Inflammatory macrophage treated with lipopolysaccharide for 4 hours (primary cell): ENCODE data around the gene SELPLG.
"Not testable (repeated sequence)": the region's sequence is repeated elsewhere in the genome, so short reads cannot be mapped to it uniquely, and the experiment has no call there.

Source experiments
- DNase-seq: peaks from one replicate; pipeline ENCODE4 v3.0.0-alpha.2; 2020

SELPLG gene

DNA sequence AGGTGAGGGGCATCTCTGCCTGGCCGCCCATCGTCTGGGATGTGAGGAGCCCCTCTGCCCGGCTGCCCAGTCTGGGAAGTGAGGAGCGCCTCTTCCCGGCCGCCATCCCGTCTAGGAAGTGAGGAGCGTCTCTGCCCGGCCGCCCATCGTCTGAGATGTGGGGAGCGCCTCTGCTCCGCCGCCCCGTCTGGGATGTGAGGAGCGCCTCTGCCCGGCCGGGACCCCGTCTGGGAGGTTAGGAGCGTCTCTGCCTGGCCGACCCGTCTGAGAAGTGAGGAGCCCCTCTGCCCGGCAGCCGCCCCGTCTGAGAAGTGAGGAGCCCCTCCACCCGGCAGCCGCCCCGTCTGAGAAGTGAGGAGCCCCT, 22.1 kb upstream of the SELPLG start:
- not testable (repeated sequence) for DNase-seq

DNA sequence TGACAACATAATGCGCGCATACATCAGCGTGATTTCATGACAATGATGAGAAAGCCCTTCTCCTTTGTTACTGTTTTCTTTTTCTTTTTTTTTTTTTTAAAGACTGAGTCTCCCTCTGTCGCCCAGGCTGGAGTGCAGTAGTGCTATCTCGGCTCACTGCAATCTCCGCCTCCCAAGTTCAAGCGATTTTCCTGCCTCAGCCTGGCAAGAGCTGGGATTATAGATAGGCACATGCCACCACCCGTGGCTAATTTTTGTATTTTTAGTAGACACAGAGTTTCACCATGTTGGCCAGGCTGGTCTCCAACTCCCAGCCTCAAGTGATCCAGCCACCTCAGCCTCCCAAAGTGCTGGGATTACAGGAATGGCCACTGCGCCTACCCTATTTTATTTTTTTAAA, 20.9 kb upstream of the SELPLG start:
- DNase-seq = not testable (repeated sequence)

DNA sequence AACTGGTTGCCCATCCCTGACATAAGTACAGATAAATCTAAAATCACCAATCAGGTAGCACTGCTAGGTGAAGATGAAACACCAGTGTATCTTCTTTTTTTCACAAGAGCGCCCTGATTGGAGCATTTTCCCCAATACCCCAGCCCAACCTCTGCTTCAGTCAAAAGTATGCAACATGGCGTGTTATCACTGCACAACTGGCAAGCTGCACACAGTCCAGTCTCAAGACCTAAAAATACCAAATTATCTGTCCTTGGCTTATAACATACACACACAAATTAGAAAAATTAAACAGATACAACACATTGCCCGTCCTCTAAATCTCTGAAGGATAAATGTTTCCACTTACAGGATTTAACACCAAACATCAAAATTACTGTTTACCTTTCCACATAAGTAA, 20.2 kb upstream of the SELPLG start:
- no peak for DNase-seq

DNA sequence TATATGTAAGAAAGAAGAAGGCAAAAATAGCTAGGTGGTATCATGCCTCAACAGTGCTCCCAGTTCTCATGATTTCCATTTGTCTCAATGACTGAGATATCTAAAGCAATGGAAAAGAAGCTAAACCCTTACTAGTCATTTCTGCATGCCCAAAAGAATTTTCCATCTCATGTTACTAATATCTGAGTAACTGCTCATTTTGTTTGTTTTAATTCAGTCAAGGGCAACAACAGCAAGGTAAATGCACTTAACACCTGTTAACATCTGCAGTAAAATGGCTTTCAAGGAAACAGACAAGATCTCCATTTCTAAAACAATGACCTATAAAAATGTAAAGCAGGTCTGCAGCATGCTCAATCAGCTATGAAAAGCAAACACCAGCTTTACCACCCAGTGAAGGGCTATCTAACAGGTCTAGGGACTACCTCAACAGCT, 19.4 kb upstream of the SELPLG start:
- no peak for DNase-seq

DNA sequence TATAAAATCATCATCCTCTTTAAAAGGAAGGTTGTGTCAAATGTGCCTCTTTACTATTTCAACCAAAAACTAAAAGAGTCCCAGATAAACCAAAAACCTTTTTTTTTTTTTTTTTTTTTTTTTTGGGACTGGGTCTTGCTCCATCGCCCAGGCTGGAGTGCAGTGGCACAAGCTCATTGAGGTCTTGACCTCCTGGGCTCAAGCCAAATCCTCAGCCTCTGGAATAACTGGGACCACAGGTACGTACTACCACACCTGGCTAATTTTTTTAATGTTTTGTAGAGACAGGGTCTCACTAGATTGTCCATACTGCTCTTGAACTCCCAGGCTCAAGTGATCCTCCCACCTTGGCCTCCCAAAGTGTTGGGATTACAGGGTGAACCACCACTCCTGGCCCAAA, 16.4 kb upstream of the SELPLG start:
- no peak for DNase-seq

DNA sequence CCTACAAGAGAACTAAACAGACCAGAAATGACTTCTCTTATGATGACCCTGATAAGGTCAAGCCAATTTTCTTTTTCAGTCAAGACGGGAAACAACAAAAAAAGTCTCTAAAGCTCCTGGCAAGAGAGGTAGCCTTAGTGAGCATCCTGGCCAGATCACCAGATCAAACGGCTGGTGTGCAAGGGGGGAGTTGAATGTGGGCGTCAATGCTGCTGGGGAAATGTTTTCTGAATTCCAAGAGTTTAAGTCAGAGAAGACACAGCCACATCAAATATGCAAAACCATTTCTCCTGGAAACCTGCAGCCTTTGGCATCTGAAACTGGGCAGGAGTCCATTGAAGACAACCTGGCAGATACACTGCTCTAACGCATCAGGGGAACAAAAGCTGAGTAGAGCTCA, 16.0 kb upstream of the SELPLG start:
- DNase-seq = no peak

DNA sequence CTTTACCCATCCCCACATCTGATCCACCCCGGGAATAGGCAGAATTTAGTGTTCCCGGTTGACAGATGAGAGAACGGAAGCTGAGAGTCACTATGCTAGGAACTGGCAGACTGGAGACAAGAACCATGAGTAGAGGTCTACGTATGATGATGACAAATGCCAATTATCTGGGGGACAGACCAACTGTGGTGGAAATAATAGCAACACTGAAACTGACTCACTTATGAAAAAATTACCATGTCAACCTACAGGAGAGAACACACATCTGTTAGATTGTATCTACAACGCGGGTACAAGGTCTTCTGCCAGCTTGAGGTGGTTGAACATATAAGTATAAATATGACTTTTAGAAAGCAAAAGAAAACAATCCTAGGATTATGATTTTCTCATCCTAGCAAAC, 15.4 kb upstream of the SELPLG start:
- no peak for DNase-seq

DNA sequence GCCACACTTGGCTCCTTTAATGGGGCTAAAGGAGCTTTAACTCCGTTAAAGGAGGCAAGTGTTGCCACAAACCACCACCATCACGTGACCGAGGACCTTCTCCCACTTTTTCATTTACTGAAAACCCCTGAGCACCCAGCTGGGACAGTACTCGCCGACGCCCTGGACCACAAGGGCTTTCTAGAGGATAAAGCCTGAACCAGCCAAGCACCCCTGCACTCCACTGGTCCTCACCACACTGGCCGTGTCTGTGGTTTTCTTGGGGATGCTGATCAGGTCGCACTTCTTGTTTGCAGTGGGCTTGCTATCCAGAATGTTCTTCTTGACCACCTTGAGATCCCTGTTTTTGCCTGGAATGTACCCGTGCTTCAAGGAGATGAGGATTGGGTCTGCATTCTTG, 14.7 kb upstream of the SELPLG start:
- no peak for DNase-seq

DNA sequence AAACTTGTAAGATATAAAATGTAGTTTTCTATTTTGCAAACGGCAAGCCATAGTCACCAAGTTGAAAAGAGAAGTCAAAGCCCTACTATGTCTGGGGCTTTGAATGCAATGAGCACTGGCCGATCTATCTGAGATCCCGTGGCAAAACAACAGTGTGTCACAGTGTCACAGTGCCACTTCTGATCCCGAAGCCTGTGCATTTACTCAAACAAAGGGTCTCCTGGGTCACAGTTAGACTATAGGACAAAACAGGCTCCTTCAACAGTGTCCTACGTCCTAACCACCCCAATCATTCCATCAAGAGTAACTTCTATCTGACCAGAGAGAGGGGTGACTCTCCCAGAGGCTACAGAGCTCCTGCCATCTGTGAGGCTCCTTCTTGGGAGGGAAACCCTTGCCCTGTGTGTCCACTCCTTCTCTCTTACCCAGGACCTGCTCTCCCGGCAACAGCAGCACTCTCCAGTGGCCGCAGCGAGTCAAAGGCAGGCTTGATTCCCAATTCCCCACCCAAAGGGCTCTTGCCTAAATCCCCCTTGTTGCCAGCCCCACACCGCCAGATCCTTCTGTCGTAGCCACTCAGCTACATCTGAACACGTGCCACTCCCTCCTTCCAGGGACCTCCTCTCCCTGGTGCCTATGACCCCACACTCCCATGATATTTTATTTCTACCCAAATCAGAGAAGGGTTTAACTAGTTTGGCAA, 14.0 kb upstream of the SELPLG start:
- no peak for DNase-seq

DNA sequence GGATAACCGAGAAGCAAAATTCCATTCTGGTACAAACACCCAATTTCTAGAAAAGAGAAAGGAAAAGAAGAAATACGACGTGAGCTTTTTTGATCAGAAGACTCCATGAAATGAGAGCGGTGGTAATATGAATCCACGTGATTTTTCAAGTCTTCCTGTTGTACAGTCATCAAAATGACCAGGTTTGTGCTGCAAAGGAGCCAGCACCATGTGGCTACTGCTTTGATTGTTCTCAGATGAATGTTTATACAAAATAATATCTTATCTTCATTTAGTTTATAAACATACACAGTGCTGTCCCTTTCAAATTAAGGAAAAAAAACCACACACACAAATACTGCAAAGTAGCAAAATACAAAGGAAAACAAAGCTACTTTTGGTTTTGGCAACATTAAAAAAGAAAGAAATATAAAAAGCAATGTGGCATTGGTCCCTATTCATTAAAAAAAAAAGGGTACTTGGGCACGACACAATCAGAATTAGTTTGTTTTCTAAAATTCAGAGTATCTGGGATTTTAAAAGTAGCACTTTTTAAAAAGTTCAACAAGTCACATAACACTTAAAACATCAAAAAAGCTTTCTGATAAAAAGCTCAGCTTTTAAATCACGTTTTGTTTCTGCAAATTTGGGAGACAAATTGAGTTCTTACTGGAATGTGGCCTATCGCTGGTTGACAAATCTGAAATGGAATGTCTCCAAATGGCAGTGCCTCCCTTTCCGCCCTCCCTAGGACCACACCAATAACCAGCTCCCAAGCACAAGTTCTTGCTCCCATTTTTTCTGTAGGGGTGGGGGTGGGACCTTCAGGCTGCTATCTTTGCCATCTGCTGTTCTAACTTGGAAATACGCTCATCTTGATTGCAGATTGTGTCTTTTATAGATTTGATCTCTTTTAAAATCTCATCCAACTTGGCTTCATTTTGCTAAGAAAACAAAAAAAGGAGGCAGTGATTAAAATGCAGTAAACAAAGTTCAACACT, 13.2 kb upstream of the SELPLG start:
- no peak for DNase-seq

DNA sequence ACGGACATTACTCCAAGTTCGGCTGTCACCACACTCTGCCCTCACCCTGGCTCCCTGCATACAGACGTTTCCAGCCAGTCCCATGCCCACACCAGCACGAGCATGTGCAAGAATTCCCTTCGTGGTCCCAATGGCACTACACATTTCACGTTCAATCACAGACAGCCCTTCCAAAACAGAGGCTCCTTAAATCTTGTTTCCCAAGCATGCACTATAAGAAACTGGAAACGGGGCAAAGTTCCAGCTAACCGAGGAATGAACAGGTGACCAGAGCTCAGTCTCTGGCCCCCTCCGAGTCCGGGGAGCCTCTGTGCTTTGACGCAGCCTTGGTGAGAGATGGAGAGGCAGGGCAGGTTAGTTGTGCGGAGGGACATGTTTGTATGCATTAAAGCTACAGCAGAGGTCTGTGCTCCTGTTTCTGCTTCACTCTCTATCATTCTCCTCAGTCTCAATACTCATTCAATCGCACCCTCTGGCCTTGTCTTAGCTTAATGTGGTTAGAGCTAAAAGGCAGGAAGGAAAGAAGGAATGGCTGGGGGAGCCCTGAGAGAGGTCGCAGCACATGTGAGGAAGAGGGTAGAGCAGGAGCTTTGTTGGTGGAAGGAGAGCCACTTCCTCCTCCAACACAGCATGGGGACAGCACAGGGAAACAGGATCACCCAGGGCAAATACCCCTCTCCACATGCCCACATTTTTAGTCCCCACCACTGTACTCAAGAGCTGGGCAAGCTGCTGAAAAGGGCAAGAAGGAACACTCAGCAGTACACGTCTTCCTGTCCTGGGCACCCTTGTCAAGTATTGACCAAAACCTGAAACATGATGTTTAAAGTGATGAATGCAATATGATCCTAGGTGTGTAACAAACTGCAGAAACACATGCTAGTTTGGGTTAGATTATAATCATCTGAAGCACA, 12.2 kb upstream of the SELPLG start:
- no peak for DNase-seq

DNA sequence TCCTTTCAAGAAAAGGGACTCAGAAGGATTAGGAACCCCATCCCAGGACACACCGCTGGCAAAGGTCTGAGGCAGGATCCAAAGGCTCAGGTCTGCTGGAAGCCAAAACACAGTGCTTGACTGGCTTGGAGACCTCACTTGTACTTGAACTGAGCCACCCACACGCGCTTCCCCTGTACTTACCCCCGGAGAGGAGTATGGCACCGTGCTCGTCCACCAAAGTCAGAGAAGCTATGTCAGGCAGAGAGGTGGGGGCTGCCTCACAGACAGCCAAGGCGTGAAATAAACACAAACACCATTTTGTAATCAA, 11.1 kb upstream of the SELPLG start:
- DNase-seq = no peak

DNA sequence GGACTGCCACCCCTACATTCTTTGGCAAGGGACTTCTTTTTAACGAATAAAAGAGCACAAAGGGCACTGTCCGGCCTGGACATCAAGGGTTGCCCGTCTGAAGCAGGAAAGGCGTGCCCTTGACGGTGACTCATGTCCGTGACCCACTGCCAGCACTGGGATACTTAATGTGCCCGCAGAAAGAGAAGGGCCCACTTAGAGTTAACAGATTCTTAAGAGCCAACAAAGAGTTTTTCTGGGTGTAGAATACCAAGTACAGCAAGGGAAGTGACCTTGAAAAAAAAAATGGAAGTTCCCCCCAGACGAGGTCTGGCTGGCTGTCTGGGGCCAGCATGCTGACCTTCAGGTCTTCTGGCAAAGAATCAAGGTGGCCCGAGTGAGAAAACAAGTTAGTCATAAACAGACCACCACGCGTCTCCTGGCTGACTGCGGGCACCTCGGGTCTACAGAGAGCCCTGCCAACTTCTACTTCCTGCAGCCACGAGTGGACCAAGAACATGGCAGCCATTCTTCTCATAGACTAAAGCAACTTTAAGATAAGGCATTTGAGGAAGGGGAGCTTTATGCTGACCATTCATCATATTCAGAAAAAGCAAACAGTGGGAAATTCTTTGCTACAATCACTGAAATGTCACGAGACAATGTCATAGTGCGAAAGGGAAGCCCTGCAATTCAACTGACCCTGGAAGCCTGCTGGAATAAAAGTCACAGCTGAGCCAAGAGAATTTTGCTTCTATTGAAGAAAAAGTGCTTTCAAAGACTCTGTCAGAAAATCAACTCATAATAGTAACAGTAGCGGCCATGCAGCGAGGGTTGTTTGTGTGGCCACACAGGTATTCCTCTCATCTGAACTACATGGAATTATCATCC, 10.5 kb upstream of the SELPLG start:
- no peak for DNase-seq

DNA sequence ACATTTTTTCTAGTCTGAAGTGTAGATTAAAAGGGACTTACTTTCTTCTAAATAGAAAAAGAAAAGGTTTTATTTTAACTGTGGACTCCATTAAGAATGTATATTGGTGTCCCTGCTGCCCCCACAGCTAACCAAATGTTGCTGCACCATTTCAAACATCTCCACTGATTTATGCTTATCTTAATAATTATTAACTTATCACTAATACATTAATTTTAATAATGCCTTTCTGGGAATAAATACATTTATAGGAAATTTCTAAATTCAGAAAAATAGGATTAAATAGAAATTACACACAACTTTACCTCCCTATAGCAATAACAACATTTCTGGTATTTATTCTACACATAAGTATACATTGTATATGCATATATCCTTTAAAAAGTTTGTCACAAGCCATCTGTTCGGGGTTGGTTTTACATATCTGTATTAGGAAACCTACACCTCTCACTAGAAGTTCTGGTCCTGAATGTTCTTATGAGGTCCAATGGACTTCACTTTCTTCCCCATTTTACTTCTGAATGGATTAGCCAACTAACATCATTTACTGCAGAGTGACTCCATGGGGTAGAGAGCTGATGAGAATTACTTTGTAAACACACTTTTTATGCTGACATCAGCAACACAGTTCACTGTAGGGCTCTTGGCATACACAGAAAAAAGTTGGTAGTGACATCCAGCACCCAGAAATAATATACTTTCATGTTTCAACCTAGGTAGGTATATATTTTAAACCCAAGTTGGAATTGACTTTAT, 9.4 kb upstream of the SELPLG start:
- DNase-seq = no peak

DNA sequence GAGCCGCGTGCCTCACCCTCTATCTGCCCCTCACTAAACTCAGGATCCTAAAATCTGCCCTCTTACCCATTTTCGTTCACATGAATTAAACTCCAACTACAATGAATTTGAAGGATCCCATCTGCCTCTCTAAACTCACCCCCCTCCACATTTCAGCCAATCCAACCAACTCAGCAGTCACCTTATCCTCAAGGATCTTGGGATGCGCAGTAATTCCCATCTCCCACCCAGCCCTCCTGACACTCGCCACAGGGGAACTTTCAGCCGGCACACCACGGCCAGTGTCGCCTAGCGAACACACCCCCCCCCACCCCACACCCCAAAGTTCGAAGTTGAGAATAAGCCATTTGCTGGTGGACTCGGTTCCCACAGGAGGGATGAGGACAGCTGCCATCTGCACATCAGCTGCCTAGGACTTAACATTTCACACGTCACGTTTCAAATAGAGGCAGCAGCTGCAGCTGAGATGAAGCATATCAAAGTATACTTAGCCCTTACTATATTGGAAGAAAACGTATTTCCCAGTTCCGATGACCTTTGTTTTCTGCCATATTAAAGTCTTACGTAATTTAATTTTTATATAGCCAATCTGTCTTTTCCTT, 8.7 kb upstream of the SELPLG start:
- DNase-seq = no peak

DNA sequence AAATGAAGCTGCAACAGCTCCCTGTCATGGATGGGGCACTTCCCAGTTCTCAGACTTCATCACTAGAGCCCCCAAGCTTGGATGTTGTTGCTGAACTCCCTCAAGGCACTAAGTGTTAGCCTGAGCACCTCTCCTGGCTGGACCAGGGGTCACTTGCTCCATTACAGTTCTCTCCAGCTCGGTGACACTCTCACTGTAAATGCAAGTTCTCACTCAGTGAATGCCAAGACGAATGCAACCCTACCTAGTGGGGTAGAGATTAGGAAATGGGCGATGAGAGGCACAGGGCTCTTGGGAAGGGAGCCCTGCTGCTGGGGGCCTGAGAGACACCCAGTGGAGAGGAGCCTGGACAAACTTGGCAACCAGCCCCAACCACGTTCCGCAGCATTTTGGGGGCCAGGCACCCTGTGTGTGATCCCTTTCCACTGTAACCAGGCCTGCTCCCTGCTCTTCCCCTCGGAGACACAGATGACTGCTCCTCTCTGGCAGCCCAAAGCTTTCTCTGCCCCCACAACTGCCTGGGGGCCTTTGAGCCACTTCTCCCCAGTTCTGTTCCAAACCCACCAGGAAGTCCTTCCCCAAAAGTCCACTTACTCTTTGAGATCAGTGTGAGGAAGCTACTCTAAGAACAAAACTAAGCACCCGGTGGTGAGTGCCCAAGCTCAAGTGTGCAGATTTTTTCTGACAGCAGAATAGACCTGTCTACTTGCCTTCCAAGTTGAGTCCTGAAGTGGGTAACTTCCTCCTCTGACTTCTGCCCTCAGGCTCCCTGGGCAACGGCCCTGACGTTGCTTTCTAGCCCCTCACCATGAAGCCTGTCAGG, 8.0 kb upstream of the SELPLG start:
- DNase-seq = no peak

DNA sequence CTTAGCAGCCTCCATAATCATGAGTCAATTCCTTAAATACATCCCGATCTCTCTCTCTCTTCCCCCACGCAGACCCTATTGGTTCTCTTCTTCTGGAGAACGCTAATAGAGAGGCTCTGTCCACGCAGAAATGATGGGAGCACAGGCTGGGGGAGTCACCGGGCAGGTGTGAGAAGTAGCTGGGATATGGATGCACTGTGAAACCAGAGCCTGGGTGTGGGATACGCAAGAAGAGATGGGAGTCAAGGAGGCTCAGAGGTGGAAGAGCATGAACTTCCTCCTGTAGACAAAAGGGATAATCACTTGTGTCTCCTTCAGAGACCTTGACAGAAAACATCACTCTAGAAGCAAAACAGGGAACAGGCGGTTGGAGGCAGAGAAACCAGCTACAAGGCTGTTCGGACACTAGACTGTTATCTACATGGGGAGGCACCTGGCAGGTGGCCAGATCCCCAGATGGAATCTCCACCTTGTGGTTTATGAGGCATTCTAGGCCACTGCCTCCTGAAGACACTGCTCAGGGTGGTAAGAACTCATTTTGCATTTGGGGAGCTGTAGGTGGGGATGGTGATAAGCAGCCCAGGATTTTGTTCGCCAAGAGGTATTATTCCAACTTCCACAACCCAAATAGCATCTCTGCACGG, 7.2 kb upstream of the SELPLG start:
- no peak for DNase-seq

DNA sequence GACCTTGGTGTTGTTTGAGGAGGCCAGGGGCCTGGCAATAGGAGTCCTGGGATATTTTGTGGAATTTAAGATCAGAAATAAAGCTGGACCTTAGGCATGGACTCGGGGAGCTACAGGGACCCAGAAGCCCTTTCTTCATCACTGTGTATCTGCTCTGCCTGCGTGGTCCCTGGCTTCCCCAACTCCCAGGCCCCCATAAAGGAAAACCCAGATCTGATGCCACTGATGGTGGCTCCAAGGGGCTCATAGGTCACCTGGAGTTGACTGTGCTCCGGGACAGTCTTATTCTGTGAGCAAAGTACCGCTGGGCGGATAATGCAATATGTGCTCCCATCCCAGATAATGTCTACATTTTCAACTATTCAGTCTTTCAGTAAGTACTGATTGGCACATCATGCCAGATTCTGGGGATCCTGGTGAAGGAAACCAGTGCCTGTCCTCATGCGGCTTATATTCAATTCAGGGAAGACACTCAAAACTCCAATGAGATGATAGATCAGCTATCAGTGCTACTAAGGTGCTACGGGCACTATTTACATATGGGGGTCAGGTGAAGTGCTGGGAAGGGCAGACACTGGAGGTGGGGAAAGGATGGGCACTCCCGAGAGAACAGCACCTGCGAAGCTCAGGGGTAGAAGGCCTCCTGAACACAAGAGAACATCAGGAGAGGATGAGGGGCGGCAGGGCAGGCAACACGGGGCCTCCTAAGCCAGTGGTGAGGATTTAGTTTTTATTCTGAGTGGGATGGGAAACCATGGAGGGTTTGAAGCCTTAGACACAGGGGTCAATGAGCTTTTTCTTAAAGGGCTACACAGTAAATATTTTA, 5.5 kb upstream of the SELPLG start:
- DNase-seq = no peak
